ENCODE data around the gene KRT75. TPM values are rescaled to one million over a fixed set of nuclear protein-coding genes. Genes with fewer than 3 reads are reported as not detected.

Gene KRT75
- total and polyA plus RNA-seq, 2 donors (not counting 3 experiments of a cell fraction or from before 2014, with no cell fraction given) = not detected

- peaks cover 0 to 4% of the 10 kb centered on the region in 2 experiments for H3K27me3 ChIP-seq (ENCODE audit: control insufficient read depth in 2 of 2, insufficient read depth in 2 of 2, low read length in 2 of 2)
- H3K36me3 ChIP-seq (ENCODE audit: control insufficient read depth in 2 of 2, extremely low read depth in 1 of 2, insufficient read depth in 2 of 2, low read length in 2 of 2) = no peaks in the 10 kb centered on the region
- FAIRE-seq (no peak), DNase-seq (ENCODE audit: low read depth, low spot score) (no peak)
- no peaks in the 10 kb centered on the region for H4K20me1 ChIP-seq (replicated peaks; ENCODE audit: control insufficient read depth, extremely low read depth, insufficient read depth, low read length)
- POLR2A ChIA-PET = no interaction called here
- H3K27ac ChIP-seq (ENCODE audit: insufficient read depth, low read depth, low read length) = no peak overlapping the region
- H3K9me1 ChIP-seq (replicated peaks; ENCODE audit: control insufficient read depth, extremely low read depth, insufficient read depth, low read length) = no peaks in the 10 kb centered on the region
- BruUV-seq (replicated peaks) = no TSS peak
- no peak overlapping the region for H3K4me3 ChIP-seq (replicated peaks in 1 of 3; ENCODE audit: insufficient read depth in 1 of 3, low read depth in 1 of 3, low read length in 3 of 3)
- no peak overlapping the region for H2AFZ ChIP-seq (ENCODE audit: low read depth, low read length)
- no peaks in the 10 kb centered on the region for H3K79me2 ChIP-seq (ENCODE audit: control insufficient read depth, insufficient read depth, low read length)
- H3K9ac ChIP-seq (replicated peaks; ENCODE audit: extremely low read depth, insufficient read depth, low read length) = no peak overlapping the region
- CTCF ChIA-PET = interaction anchor here (1.1 to 2.7 kb wide), 6 partner anchors 11 to 588 kb away, joined by 3 to 9 read pairs (median 8); no protein-coding TSS in a partner anchor
- dilution Hi-C loops (cut with MboI; ENCODE audit: extremely low pct_ligation_motif_present, low sequenced_read_pairs) = no loop called here
- H3K9me3 ChIP-seq (replicated peaks; ENCODE audit: control insufficient read depth, insufficient read depth, low read length) = no peaks in the 10 kb centered on the region
- no peaks in the 10 kb centered on the region for H3K4me1 ChIP-seq (ENCODE audit: control insufficient read depth, extremely low read depth, insufficient read depth, low read length)
- intact Hi-C loops (cut with micrococcal nuclease) = loop anchor here (5.0 kb wide), 1 partner anchor 480 kb away; no protein-coding TSS in a partner anchor
- H3K4me2 ChIP-seq (ENCODE audit: insufficient read depth, low read length) = no peak overlapping the region
- TF ChIP-seq JUN (IDR thresholded peaks at IDR 0.05; ENCODE audit: borderline replicate concordance, insufficient read depth, insufficient read length, low read depth) (no peak), POLR2A (IDR thresholded peaks at IDR 0.05; ENCODE audit: low read depth, low read length) (no peak), FOS (IDR thresholded peaks at IDR 0.05; ENCODE audit: borderline replicate concordance, insufficient read depth, low read length) (no peak), GATA2 (IDR thresholded peaks at IDR 0.05; ENCODE audit: insufficient read depth, insufficient read length, low read depth, low read length) (no peak), POLR2AphosphoS5 (IDR thresholded peaks at IDR 0.05; ENCODE audit: insufficient read depth, low read depth, low read length) (no peak), CTCF (IDR thresholded peaks at IDR 0.05; ENCODE audit: extremely low read depth in 1 of 2, insufficient read depth in 1 of 2, low read depth in 1 of 2, low read length in 2 of 2) (no peak), EZH2 (IDR thresholded peaks at IDR 0.05; ENCODE audit: borderline replicate concordance, low read depth, low read length, severe bottlenecking) (no peak), MYC (IDR thresholded peaks at IDR 0.05; ENCODE audit: low read depth, low read length) (no peak)
- TF ChIP-seq, protein P1, sequence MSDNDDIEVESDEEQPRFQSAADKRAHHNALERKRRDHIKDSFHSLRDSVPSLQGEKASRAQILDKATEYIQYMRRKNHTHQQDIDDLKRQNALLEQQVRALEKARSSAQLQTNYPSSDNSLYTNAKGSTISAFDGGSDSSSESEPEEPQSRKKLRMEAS (IDR thresholded peaks at IDR 0.05; ENCODE audit: insufficient read depth, insufficient read length) = no peak
Measured at GRCh38 chr12:52392465-52393007, 41.6 kb downstream of the KRT75 start.

Data from endothelial cell of umbilical vein (primary cell).